Measurements from ENCODE around the gene TBC1D2B.

TBC1D2B gene

GRCh38 chr15:78060232-78060631, 17.3 kb downstream of the TBC1D2B start:
- TF ChIP-seq GATA3 (IDR thresholded peaks at IDR 0.05; ENCODE audit: low read depth, low read length) (no peak), GATA2 (IDR thresholded peaks at IDR 0.05; ENCODE audit: low read depth, low read length) (no peak)

GRCh38 chr15:78059110-78059839, 18.2 kb downstream of the TBC1D2B start:
- TF ChIP-seq GATA2 (IDR thresholded peaks at IDR 0.05; ENCODE audit: low read depth, low read length) (no peak), GATA3 (IDR thresholded peaks at IDR 0.05; ENCODE audit: low read depth, low read length) (no peak)

GRCh38 chr15:78058401-78058935, 19.0 kb downstream of the TBC1D2B start:
- TF ChIP-seq GATA2 (IDR thresholded peaks at IDR 0.05; ENCODE audit: low read depth, low read length) (no peak), GATA3 (IDR thresholded peaks at IDR 0.05; ENCODE audit: low read depth, low read length) (no peak)

GRCh38 chr15:78057803-78058202, 19.7 kb downstream of the TBC1D2B start:
- peak; percentile 78 for TF ChIP-seq GATA2 (IDR thresholded peaks at IDR 0.05; ENCODE audit: low read depth, low read length)
- peak; percentile 48; the same call in 1 of the 2 replicates for TF ChIP-seq GATA3 (IDR thresholded peaks at IDR 0.05; ENCODE audit: low read depth, low read length)

- no peak for TF ChIP-seq GATA2 (IDR thresholded peaks at IDR 0.05; ENCODE audit: low read depth, low read length)
- TF ChIP-seq GATA3 (IDR thresholded peaks at IDR 0.05; ENCODE audit: low read depth, low read length) = no peak
Measured at GRCh38 chr15:78056714-78057269, 20.7 kb downstream of the TBC1D2B start.

GRCh38 chr15:78055919-78056713, 21.4 kb downstream of the TBC1D2B start:
- TF ChIP-seq GATA2 (IDR thresholded peaks at IDR 0.05; ENCODE audit: low read depth, low read length) = no peak
- TF ChIP-seq GATA3 (IDR thresholded peaks at IDR 0.05; ENCODE audit: low read depth, low read length) = no peak

- TF ChIP-seq GATA3 (IDR thresholded peaks at IDR 0.05; ENCODE audit: low read depth, low read length) = no peak
- no peak for TF ChIP-seq GATA2 (IDR thresholded peaks at IDR 0.05; ENCODE audit: low read depth, low read length)
Measured at GRCh38 chr15:78054966-78055365, 22.5 kb downstream of the TBC1D2B start.

- TF ChIP-seq GATA3 (IDR thresholded peaks at IDR 0.05; ENCODE audit: low read depth, low read length) (no peak), GATA2 (IDR thresholded peaks at IDR 0.05; ENCODE audit: low read depth, low read length) (no peak)
Measured at GRCh38 chr15:78054518-78054917, 23.0 kb downstream of the TBC1D2B start.

GRCh38 chr15:78052545-78052944, 25.0 kb downstream of the TBC1D2B start:
- TF ChIP-seq GATA3 (IDR thresholded peaks at IDR 0.05; ENCODE audit: low read depth, low read length) (no peak), GATA2 (IDR thresholded peaks at IDR 0.05; ENCODE audit: low read depth, low read length) (no peak)

- TF ChIP-seq GATA2 (IDR thresholded peaks at IDR 0.05; ENCODE audit: low read depth, low read length) (no peak), GATA3 (IDR thresholded peaks at IDR 0.05; ENCODE audit: low read depth, low read length) (no peak)
Measured at GRCh38 chr15:78052001-78052401, 25.5 kb downstream of the TBC1D2B start.

- TF ChIP-seq GATA2 (IDR thresholded peaks at IDR 0.05; ENCODE audit: low read depth, low read length) = no peak
- no peak for TF ChIP-seq GATA3 (IDR thresholded peaks at IDR 0.05; ENCODE audit: low read depth, low read length)
Measured at GRCh38 chr15:78051596-78051995, 25.9 kb downstream of the TBC1D2B start.

- TF ChIP-seq GATA3 (IDR thresholded peaks at IDR 0.05; ENCODE audit: low read depth, low read length) (no peak), GATA2 (IDR thresholded peaks at IDR 0.05; ENCODE audit: low read depth, low read length) (no peak)
Measured at GRCh38 chr15:78050826-78051225, 26.7 kb downstream of the TBC1D2B start.

- no peak for TF ChIP-seq GATA2 (IDR thresholded peaks at IDR 0.05; ENCODE audit: low read depth, low read length)
- TF ChIP-seq GATA3 (IDR thresholded peaks at IDR 0.05; ENCODE audit: low read depth, low read length) = no peak
Measured at GRCh38 chr15:78050441-78050809, 27.1 kb downstream of the TBC1D2B start.

GRCh38 chr15:78049691-78050440, 27.6 kb downstream of the TBC1D2B start:
- no peak for TF ChIP-seq GATA2 (IDR thresholded peaks at IDR 0.05; ENCODE audit: low read depth, low read length)
- no peak for TF ChIP-seq GATA3 (IDR thresholded peaks at IDR 0.05; ENCODE audit: low read depth, low read length)
